CD8-positive, alpha-beta memory T cell (primary cell): ENCODE data around the gene KPNA3. TPM values are rescaled to one million over a fixed set of nuclear protein-coding genes. Genes with fewer than 3 reads are reported as not detected.
A peak's percentile ranks its signal among the peaks of the same experiment; 100 is the strongest.

Experiments used
- CTCF ChIA-PET: fragments of 350-600 bp; sonication (Branson Sonifier 250); formaldehyde crosslinking; loops from one replicate; lab custom pipeline; 2021; ENCODE audit warnings: antibody characterized with exemption; lab: Charles Lee
- POLR2A ChIA-PET: fragments of 350-600 bp; sonication (Branson Sonifier 250); formaldehyde crosslinking; loops from one replicate; lab custom pipeline; 2021; ENCODE audit warnings: antibody characterized with exemption; lab: Charles Lee
- DNase-seq, 5 donors: peaks; one replicate each; pipeline versions ENCODE4 v3.0.0 to v3.0.0-alpha.2; 2020 to 2022; ENCODE audit warnings: mixed read lengths in 1 of 5
- H3K27ac ChIP-seq: one replicate; pipeline ENCODE4 v1.7.0; 2013; ENCODE audit warnings: low read depth, mild to moderate bottlenecking, low read length, moderate library complexity
- H3K27me3 ChIP-seq: 2 replicates; pipeline ENCODE4 v1.7.0; 2013; ENCODE audit warnings: low read length, mild to moderate bottlenecking; ENCODE audit not compliant: insufficient read depth, poor library complexity, severe bottlenecking
- H3K36me3 ChIP-seq: 2 replicates; pipeline ENCODE4 v1.7.0; 2013; ENCODE audit warnings: mild to moderate bottlenecking, low read length, moderate library complexity; ENCODE audit not compliant: insufficient read depth
- H3K4me1 ChIP-seq: 2 replicates; pipeline ENCODE4 v1.7.0; 2013; ENCODE audit warnings: mild to moderate bottlenecking, low read length, moderate library complexity; ENCODE audit not compliant: insufficient read depth
- H3K4me3 ChIP-seq: 2 replicates; pipeline ENCODE4 v1.7.0; 2013; ENCODE audit warnings: mild to moderate bottlenecking, low read length
- H3K9me3 ChIP-seq: 2 replicates; pipeline ENCODE4 v1.7.0; 2013; ENCODE audit warnings: mild to moderate bottlenecking, low read length
- H3K27ac Mint-ChIP-seq, 8 donors: one replicate each; pipeline ENCODE4 v1.8.0; 2020 to 2021; ENCODE audit warnings: mixed read lengths in 8 of 8, mild to moderate bottlenecking in 6 of 8, inconsistent platforms in 3 of 8, moderate library complexity in 3 of 8
- H3K27me3 Mint-ChIP-seq, 2 donors: one replicate each; pipeline ENCODE4 v1.8.0; 2020 to 2021; ENCODE audit warnings: mixed read lengths in 2 of 2, mild to moderate bottlenecking in 1 of 2, moderate library complexity in 1 of 2
- H3K36me3 Mint-ChIP-seq, 3 donors: one replicate each; pipeline ENCODE4 v1.8.0; 2020 to 2021; ENCODE audit warnings: mixed read lengths in 3 of 3, inconsistent platforms in 1 of 3, mild to moderate bottlenecking in 1 of 3
- H3K4me1 Mint-ChIP-seq, 3 donors: one replicate each; pipeline ENCODE4 v1.8.0; 2020 to 2021; ENCODE audit warnings: mixed read lengths in 3 of 3, inconsistent platforms in 1 of 3, mild to moderate bottlenecking in 1 of 3
- H3K4me3 Mint-ChIP-seq, 7 donors: one replicate each; pipeline ENCODE4 v1.8.0; 2020 to 2021; ENCODE audit warnings: mixed read lengths in 7 of 7, mild to moderate bottlenecking in 6 of 7, moderate library complexity in 4 of 7, inconsistent platforms in 2 of 7
- H3K9me3 Mint-ChIP-seq, 5 donors: one replicate each; pipeline ENCODE4 v1.8.0; 2020 to 2022; ENCODE audit warnings: mixed read lengths in 5 of 5, mild to moderate bottlenecking in 3 of 5, moderate library complexity in 2 of 5, inconsistent platforms in 1 of 5
- polyA plus RNA-seq: library from polyadenylated mRNA; unstranded; fragments of 300-500 nt; fragmentation: Illumina TruSeq; gene quantifications from one replicate; pipeline ENCODE4 v1.2.3, GENCODE V29; 2021
- total RNA-seq, 2 experiments: library from RNA; stranded (reverse); gene quantifications; one replicate each; pipeline ENCODE4 v1.2.3, GENCODE V29; 2021

Gene KPNA3
- total RNA-seq (10 to 100 TPM; 62.7 to 62.8 TPM), polyA plus RNA-seq (24.3 TPM)

GRCh38 chr13:49792550-49793324 lies at the start of gene KPNA3:
TSS of gene KPNA3 (minus strand) at chr13:49792682. CDS start at chr13:49792506, 176 bp downstream.
- peak within 1 kb of the TSS; percentile 91 for H3K4me3 ChIP-seq

GRCh38 chr13:49841964-49842363 lies 49.5 kb upstream of the KPNA3 start:
- Histone ChIP-seq H3K4me1 (no peaks in the 10 kb centered on the region), H3K36me3 (no peaks in the 10 kb centered on the region), H3K27me3 (no peaks in the 10 kb centered on the region), H3K4me3 (no peak overlapping the region), H3K27ac (no peak overlapping the region), H3K9me3 (no peaks in the 10 kb centered on the region)
- no peak overlapping the region for H3K4me3 Mint-ChIP-seq
- no peaks in the 10 kb centered on the region for H3K9me3 Mint-ChIP-seq
- H3K27ac Mint-ChIP-seq, result peak overlapping the region in 1 of 8 donors; percentile 44
- peaks cover 0 to 2% of the 10 kb centered on the region in 2 donors for H3K27me3 Mint-ChIP-seq
- ChIA-PET POLR2A (no interaction called here), CTCF (no interaction called here)
- no peaks in the 10 kb centered on the region for H3K4me1 Mint-ChIP-seq
- H3K36me3 Mint-ChIP-seq, result no peaks in the 10 kb centered on the region
- DNase-seq, result no peak

More at GRCh38 chr13:49792550-49793324, at the start of gene KPNA3:
- ChIA-PET POLR2A (interaction anchor here (0.6 to 1.7 kb wide), 15 partner anchors 15 to 1100 kb away, joined by 3 to 14 read pairs (median 5); partner anchors contain the start of genes ARL11, CAB39L, EBPL and FNDC3A), CTCF (interaction anchor here (0.6 to 2.4 kb wide), 12 partner anchors 14 to 1119 kb away, joined by 3 to 8 read pairs (median 4); partner anchors contain the start of genes CAB39L, EBPL, SETDB2 and SPRYD7)
- peaks cover 33 to 40% (median 38%) of the 10 kb centered on the region in 3 donors for H3K4me1 Mint-ChIP-seq
- no peaks in the 10 kb centered on the region for H3K27me3 Mint-ChIP-seq
- H3K27me3 ChIP-seq, result no peaks in the 10 kb centered on the region
- no peaks in the 10 kb centered on the region for H3K9me3 ChIP-seq
- H3K4me3 Mint-ChIP-seq, result peak within 1 kb of the TSS; percentile 96 to 99 (median 98)
- no peaks in the 10 kb centered on the region for H3K9me3 Mint-ChIP-seq
- H3K27ac ChIP-seq, result peak within 1 kb of the TSS; percentile 75
- peak; percentile 91 to 97 (median 93) for DNase-seq
- peaks cover 34% of the 10 kb centered on the region for H3K4me1 ChIP-seq
- H3K36me3 ChIP-seq, result no peaks in the 10 kb centered on the region
- peaks cover 0 to 9% (median 1%) of the 10 kb centered on the region in 3 donors for H3K36me3 Mint-ChIP-seq
- H3K27ac Mint-ChIP-seq, result peak within 1 kb of the TSS; percentile 95 to 99 (median 97)

GRCh38 chr13:49840675-49841074 lies 48.2 kb upstream of the KPNA3 start:
- no peaks in the 10 kb centered on the region for H3K4me1 ChIP-seq
- Mint-ChIP-seq H3K27ac (peak overlapping the region in 1 of 8 donors; percentile 69), H3K4me1 (no peaks in the 10 kb centered on the region), H3K9me3 (no peaks in the 10 kb centered on the region), H3K4me3 (no peak overlapping the region), H3K36me3 (no peaks in the 10 kb centered on the region), H3K27me3 (no peaks in the 10 kb centered on the region)
- no peak overlapping the region for H3K27ac ChIP-seq
- H3K27me3 ChIP-seq, result no peaks in the 10 kb centered on the region
- no peaks in the 10 kb centered on the region for H3K36me3 ChIP-seq
- no peaks in the 10 kb centered on the region for H3K9me3 ChIP-seq
- no peak for DNase-seq
- POLR2A ChIA-PET, result no interaction called here
- no peak overlapping the region for H3K4me3 ChIP-seq
- CTCF ChIA-PET, result no interaction called here

- Mint-ChIP-seq H3K4me1 (no peaks in the 10 kb centered on the region), H3K27me3 (no peaks in the 10 kb centered on the region), H3K27ac (no peak overlapping the region), H3K4me3 (no peak overlapping the region), H3K36me3 (no peaks in the 10 kb centered on the region), H3K9me3 (no peaks in the 10 kb centered on the region)
- Histone ChIP-seq H3K36me3 (no peaks in the 10 kb centered on the region), H3K4me1 (no peaks in the 10 kb centered on the region), H3K27ac (no peak overlapping the region), H3K4me3 (no peak overlapping the region), H3K27me3 (no peaks in the 10 kb centered on the region), H3K9me3 (no peaks in the 10 kb centered on the region)
- POLR2A ChIA-PET, result no interaction called here
- CTCF ChIA-PET, result no interaction called here
- no peak for DNase-seq
These were observed 47.8 kb upstream of the KPNA3 start for GRCh38 chr13:49840266-49840665.

- POLR2A ChIA-PET, result no interaction called here
These were observed 46.5 kb upstream of the KPNA3 start for GRCh38 chr13:49838989-49839388.

GRCh38 chr13:49836516-49836915 lies 44.0 kb upstream of the KPNA3 start:
- Histone ChIP-seq H3K27me3 (no peaks in the 10 kb centered on the region), H3K36me3 (no peaks in the 10 kb centered on the region), H3K27ac (no peak overlapping the region), H3K4me3 (no peak overlapping the region), H3K9me3 (no peaks in the 10 kb centered on the region), H3K4me1 (no peaks in the 10 kb centered on the region)
- H3K27me3 Mint-ChIP-seq, result peaks cover 0 to 17% of the 10 kb centered on the region in 2 donors
- no peaks in the 10 kb centered on the region for H3K36me3 Mint-ChIP-seq
- no peak overlapping the region for H3K27ac Mint-ChIP-seq
- peaks cover 0 to 4% (median 0%) of the 10 kb centered on the region in 5 donors for H3K9me3 Mint-ChIP-seq
- ChIA-PET POLR2A (no interaction called here), CTCF (no interaction called here)
- H3K4me3 Mint-ChIP-seq, result no peak overlapping the region
- H3K4me1 Mint-ChIP-seq, result peaks cover 0 to 3% (median 0%) of the 10 kb centered on the region in 3 donors
- no peak for DNase-seq

More at GRCh38 chr13:49838989-49839388, 46.5 kb upstream of the KPNA3 start:
- CTCF ChIA-PET, result no interaction called here
- no peaks in the 10 kb centered on the region for H3K4me1 ChIP-seq
- no peak overlapping the region for H3K27ac ChIP-seq
- Mint-ChIP-seq H3K4me1 (no peaks in the 10 kb centered on the region), H3K27ac (no peak overlapping the region), H3K36me3 (no peaks in the 10 kb centered on the region), H3K4me3 (no peak overlapping the region), H3K27me3 (peaks cover 0 to 6% of the 10 kb centered on the region in 2 donors), H3K9me3 (no peaks in the 10 kb centered on the region)
- H3K9me3 ChIP-seq, result no peaks in the 10 kb centered on the region
- H3K27me3 ChIP-seq, result no peaks in the 10 kb centered on the region
- no peak overlapping the region for H3K4me3 ChIP-seq
- no peak for DNase-seq
- H3K36me3 ChIP-seq, result no peaks in the 10 kb centered on the region

GRCh38 chr13:49833402-49833801 lies 40.9 kb upstream of the KPNA3 start:
- Mint-ChIP-seq H3K27ac (no peak overlapping the region), H3K4me1 (peaks cover 0 to 8% (median 0%) of the 10 kb centered on the region in 3 donors), H3K4me3 (no peak overlapping the region), H3K36me3 (peaks cover 0 to 6% (median 0%) of the 10 kb centered on the region in 3 donors), H3K27me3 (peaks cover 4 to 17% of the 10 kb centered on the region in 2 donors), H3K9me3 (peaks cover 4 to 10% (median 5%) of the 10 kb centered on the region in 5 donors)
- Histone ChIP-seq H3K27me3 (no peaks in the 10 kb centered on the region), H3K9me3 (no peaks in the 10 kb centered on the region), H3K4me1 (no peaks in the 10 kb centered on the region), H3K27ac (no peak overlapping the region), H3K36me3 (no peaks in the 10 kb centered on the region), H3K4me3 (no peak overlapping the region)
- ChIA-PET POLR2A (no interaction called here), CTCF (no interaction called here)
- DNase-seq, result no peak

GRCh38 chr13:49831455-49831854 lies 39.0 kb upstream of the KPNA3 start:
- peaks cover 0 to 6% (median 0%) of the 10 kb centered on the region in 3 donors for H3K36me3 Mint-ChIP-seq
- CTCF ChIA-PET, result no interaction called here
- peaks cover 4 to 14% (median 5%) of the 10 kb centered on the region in 5 donors for H3K9me3 Mint-ChIP-seq

More at GRCh38 chr13:49831455-49831854, 39.0 kb upstream of the KPNA3 start:
- Histone ChIP-seq H3K9me3 (no peaks in the 10 kb centered on the region), H3K27me3 (no peaks in the 10 kb centered on the region), H3K4me1 (no peaks in the 10 kb centered on the region), H3K36me3 (no peaks in the 10 kb centered on the region), H3K27ac (no peak overlapping the region), H3K4me3 (no peak overlapping the region)
- POLR2A ChIA-PET, result no interaction called here
- no peak for DNase-seq
- H3K4me3 Mint-ChIP-seq, result no peak overlapping the region
- H3K27ac Mint-ChIP-seq, result no peak overlapping the region
- peaks cover 0 to 8% (median 0%) of the 10 kb centered on the region in 3 donors for H3K4me1 Mint-ChIP-seq
- peaks cover 6 to 17% of the 10 kb centered on the region in 2 donors for H3K27me3 Mint-ChIP-seq
